Panc1 (cell line): ENCODE results near the gene PDE4B. TPM values are rescaled to one million over a fixed set of nuclear protein-coding genes. Genes with fewer than 3 reads are reported as not detected.

Source experiments
- ATAC-seq: fragments of 200-7000 bp; cut with Tn5 transposase; 2 replicates; pipeline ENCODE4 v1.9.1; 2020; ENCODE audit warnings: mild to moderate bottlenecking, moderate library complexity
- BruUV-seq: library from RNA; stranded (reverse); fragments of 400-500 nt; replicated peaks from 2 replicates; lab custom pipeline; 2021; lab: Mats Ljungman, UMichigan
- CTCF ChIA-PET: fragments of 300-600 bp; sonication (Branson Sonifier 250); formaldehyde crosslinking; loops from one replicate; lab custom pipeline; 2022; ENCODE audit warnings: antibody characterized with exemption; lab: Charles Lee
- POLR2A ChIA-PET: fragments of 300-600 bp; sonication (Branson Sonifier 250); formaldehyde crosslinking; loops from one replicate; lab custom pipeline; 2022; ENCODE audit warnings: antibody characterized with exemption; lab: Charles Lee
- DNase-seq: peaks from one replicate; pipeline ENCODE4 v3.0.0-alpha.2; 2010; ENCODE audit warnings: low read depth, low spot score
- H3K27ac ChIP-seq: 2 replicates; pipeline ENCODE4 v1.5.1; 2011; ENCODE audit warnings: mild to moderate bottlenecking, low read length, inconsistent platforms
- H3K27me3 ChIP-seq: fragments of 200-500 bp; sonication (Bioruptor generic); 2 replicates; pipeline ENCODE4 v1.6.0; 2014; ENCODE audit warnings: low read length, inconsistent platforms; ENCODE audit not compliant: control insufficient read depth, insufficient read depth
- H3K36me3 ChIP-seq: fragments of 200-500 bp; sonication (Bioruptor generic); 2 replicates; pipeline ENCODE4 v1.5.1; 2014; ENCODE audit warnings: inconsistent platforms, mild to moderate bottlenecking, low read length, moderate library complexity; ENCODE audit not compliant: control insufficient read depth, insufficient read depth
- H3K4me1 ChIP-seq: 2 replicates; pipeline ENCODE4 v1.5.1; 2011; ENCODE audit warnings: inconsistent platforms, mild to moderate bottlenecking, low read length, moderate library complexity; ENCODE audit not compliant: control insufficient read depth, insufficient read depth
- H3K4me3 ChIP-seq, 2 experiments: 2 replicates each; pipeline ENCODE4 v1.5.1; 2011 to 2012; ENCODE audit warnings: low read depth in 2 of 2, low read length in 2 of 2, mild to moderate bottlenecking in 2 of 2, inconsistent platforms in 1 of 2, moderate library complexity in 1 of 2
- H3K9me3 ChIP-seq: fragments of 200-500 bp; sonication (Bioruptor generic); 2 replicates; pipeline ENCODE4 v1.5.1; 2014; ENCODE audit warnings: low read depth, mild to moderate bottlenecking, inconsistent platforms, low read length, moderate library complexity; ENCODE audit not compliant: control insufficient read depth, insufficient read depth
- CTCF ChIP-seq: fragments of 450-650 bp; IDR thresholded peaks from 2 replicates; pipeline ENCODE4 v1.5.1; 2017; ENCODE audit warnings: mild to moderate bottlenecking
- POLR2AphosphoS5 ChIP-seq: IDR thresholded peaks from 2 replicates; pipeline ENCODE4 v1.6.1; 2012; ENCODE audit warnings: mild to moderate bottlenecking, low read depth, low read length, moderate library complexity
- SIN3A ChIP-seq: IDR thresholded peaks from 2 replicates; pipeline ENCODE4 v1.6.1; 2012; ENCODE audit warnings: low read depth, mild to moderate bottlenecking, low read length, moderate library complexity, borderline replicate concordance; ENCODE audit not compliant: insufficient read depth
- TCF7L2 ChIP-seq: IDR thresholded peaks from 2 replicates; pipeline ENCODE4 v1.6.1; 2011; ENCODE audit warnings: mild to moderate bottlenecking, low read depth, low read length, inconsistent platforms
- in situ Hi-C: cut with HindIII; loops from 2 replicates; pipeline ENCODE4 v1.10.0; 2016; ENCODE audit warnings: low sequenced_read_pairs, low pct_unique_long_range_greater_than_20kb
- intact Hi-C: fragments of 100-400 bp; cut with micrococcal nuclease; formaldehyde crosslinking; loops from one replicate; pipeline ENCODE4 v1.10.0; 2022; ENCODE audit not compliant: unreplicated experiment
- total RNA-seq: library from RNA; stranded (reverse); gene quantifications from one replicate; pipeline ENCODE4 v1.2.1, GENCODE V29; 2021; ENCODE audit not compliant: unreplicated experiment
- TF ChIP-seq, protein P1 (sequence below), 2 experiments: IDR thresholded peaks; 2 replicates each; pipeline ENCODE4 v1.6.1; 2011 to 2012; ENCODE audit warnings: low read depth in 2 of 2, control low read depth in 1 of 2, low read length in 1 of 2, mild to moderate bottlenecking in 1 of 2, moderate library complexity in 1 of 2; ENCODE audit not compliant: insufficient read depth in 1 of 2

The PDE4B gene
- total RNA-seq, 1 experiment from 2014 or later, result 0.26 TPM

GRCh38 chr1:65889441-65889840 lies 96.7 kb downstream of the PDE4B start:
- Histone ChIP-seq H3K4me3 (no peak overlapping the region), H3K27ac (no peak overlapping the region), H3K9me3 (no peaks in the 10 kb centered on the region), H3K27me3 (no peaks in the 10 kb centered on the region), H3K36me3 (no peaks in the 10 kb centered on the region), H3K4me1 (no peaks in the 10 kb centered on the region)
- DNase-seq (no peak), ATAC-seq (no peak)
- TF ChIP-seq TCF7L2, result no peak
- no peak for TF ChIP-seq POLR2AphosphoS5
- no peak for TF ChIP-seq CTCF
- TF ChIP-seq, protein P1, sequence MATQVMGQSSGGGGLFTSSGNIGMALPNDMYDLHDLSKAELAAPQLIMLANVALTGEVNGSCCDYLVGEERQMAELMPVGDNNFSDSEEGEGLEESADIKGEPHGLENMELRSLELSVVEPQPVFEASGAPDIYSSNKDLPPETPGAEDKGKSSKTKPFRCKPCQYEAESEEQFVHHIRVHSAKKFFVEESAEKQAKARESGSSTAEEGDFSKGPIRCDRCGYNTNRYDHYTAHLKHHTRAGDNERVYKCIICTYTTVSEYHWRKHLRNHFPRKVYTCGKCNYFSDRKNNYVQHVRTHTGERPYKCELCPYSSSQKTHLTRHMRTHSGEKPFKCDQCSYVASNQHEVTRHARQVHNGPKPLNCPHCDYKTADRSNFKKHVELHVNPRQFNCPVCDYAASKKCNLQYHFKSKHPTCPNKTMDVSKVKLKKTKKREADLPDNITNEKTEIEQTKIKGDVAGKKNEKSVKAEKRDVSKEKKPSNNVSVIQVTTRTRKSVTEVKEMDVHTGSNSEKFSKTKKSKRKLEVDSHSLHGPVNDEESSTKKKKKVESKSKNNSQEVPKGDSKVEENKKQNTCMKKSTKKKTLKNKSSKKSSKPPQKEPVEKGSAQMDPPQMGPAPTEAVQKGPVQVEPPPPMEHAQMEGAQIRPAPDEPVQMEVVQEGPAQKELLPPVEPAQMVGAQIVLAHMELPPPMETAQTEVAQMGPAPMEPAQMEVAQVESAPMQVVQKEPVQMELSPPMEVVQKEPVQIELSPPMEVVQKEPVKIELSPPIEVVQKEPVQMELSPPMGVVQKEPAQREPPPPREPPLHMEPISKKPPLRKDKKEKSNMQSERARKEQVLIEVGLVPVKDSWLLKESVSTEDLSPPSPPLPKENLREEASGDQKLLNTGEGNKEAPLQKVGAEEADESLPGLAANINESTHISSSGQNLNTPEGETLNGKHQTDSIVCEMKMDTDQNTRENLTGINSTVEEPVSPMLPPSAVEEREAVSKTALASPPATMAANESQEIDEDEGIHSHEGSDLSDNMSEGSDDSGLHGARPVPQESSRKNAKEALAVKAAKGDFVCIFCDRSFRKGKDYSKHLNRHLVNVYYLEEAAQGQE (IDR thresholded peaks at IDR 0.05; ENCODE audit: insufficient read depth in 1 of 2, low read depth in 2 of 2, low read length in 1 of 2), result no peak
- TF ChIP-seq SIN3A, result no peak
- no TSS peak for BruUV-seq
- ChIA-PET POLR2A (no interaction called here), CTCF (no interaction called here)
- intact Hi-C loops, result no loop called here
- in situ Hi-C loops, result no loop called here

DNA sequence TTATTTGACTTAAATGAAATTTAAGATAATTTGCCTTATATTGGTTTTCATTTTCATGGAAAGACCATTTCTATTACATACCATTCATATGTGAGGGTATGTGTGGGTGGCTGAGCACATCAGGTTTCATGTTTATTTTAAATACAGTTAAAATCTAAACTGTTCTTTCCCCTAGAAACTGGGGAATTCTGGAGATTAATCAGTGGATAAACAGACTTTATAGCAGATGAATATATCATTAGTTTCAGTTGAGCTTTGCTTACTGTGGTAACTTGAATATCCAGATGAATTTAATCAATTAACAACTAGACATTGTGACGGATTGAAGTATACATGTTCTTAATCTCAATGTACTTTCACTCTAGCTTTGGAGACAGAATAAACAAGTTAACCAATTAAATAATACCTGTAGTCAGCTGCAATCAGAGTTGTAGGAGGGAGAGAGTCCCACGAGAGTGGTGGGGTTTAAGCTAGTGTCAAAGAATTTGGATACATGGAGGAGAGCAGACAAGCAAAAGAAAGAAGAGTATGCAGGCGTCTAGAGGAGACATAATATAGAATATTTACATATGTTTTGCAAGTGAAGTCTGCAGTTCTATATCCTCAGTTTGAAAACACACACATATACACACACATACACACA lies 97.6 kb downstream of the PDE4B start:
- Histone ChIP-seq H3K9me3 (no peaks in the 10 kb centered on the region), H3K4me1 (no peaks in the 10 kb centered on the region), H3K4me3 (no peak overlapping the region), H3K36me3 (no peaks in the 10 kb centered on the region), H3K27ac (no peak overlapping the region), H3K27me3 (no peaks in the 10 kb centered on the region)
- CTCF ChIA-PET, result no interaction called here
- no TSS peak for BruUV-seq
- in situ Hi-C loops, result no loop called here
- no peak for TF ChIP-seq SIN3A
- POLR2A ChIA-PET, result no interaction called here
- intact Hi-C loops, result no loop called here
- ATAC-seq (no peak), DNase-seq (no peak)

GRCh38 chr1:65894738-65895605 lies 102.3 kb downstream of the PDE4B start:
- no peaks in the 10 kb centered on the region for H3K9me3 ChIP-seq
- H3K4me3 ChIP-seq, result no peak overlapping the region
- H3K27ac ChIP-seq, result no peak overlapping the region
- H3K27me3 ChIP-seq, result no peaks in the 10 kb centered on the region
- intact Hi-C loops, result no loop called here
- DNase-seq, result no peak
- ChIA-PET CTCF (no interaction called here), POLR2A (no interaction called here)
- no peaks in the 10 kb centered on the region for H3K4me1 ChIP-seq
- BruUV-seq, result no TSS peak
- ATAC-seq, result no peak
- in situ Hi-C loops, result no loop called here
- H3K36me3 ChIP-seq, result no peaks in the 10 kb centered on the region
- TF ChIP-seq POLR2AphosphoS5, result no peak
- TF ChIP-seq, protein P1 (IDR thresholded peaks at IDR 0.05; ENCODE audit: insufficient read depth in 1 of 2, low read depth in 2 of 2, low read length in 1 of 2), result no peak
- TF ChIP-seq SIN3A, result no peak
- no peak for TF ChIP-seq CTCF
- TF ChIP-seq TCF7L2, result no peak
